Type B pancreatic cell (in vitro differentiated cells): ENCODE results near the gene BCL2L1. TPM values are rescaled to one million over a fixed set of nuclear protein-coding genes. Genes with fewer than 3 reads are reported as not detected.

Experiments used
- DNase-seq: peaks from one replicate; pipeline ENCODE4 v3.0.0; 2021; ENCODE audit warnings: mixed read lengths; ENCODE audit not compliant: unreplicated experiment; ENCODE audit errors: extremely low spot score
- H3K27ac Mint-ChIP-seq: 2 replicates; pipeline ENCODE4 v1.8.0; 2021; ENCODE audit warnings: mild to moderate bottlenecking, mixed read lengths
- H3K27me3 Mint-ChIP-seq: 2 replicates; pipeline ENCODE4 v1.8.0; 2021; ENCODE audit warnings: mixed read lengths
- H3K36me3 Mint-ChIP-seq: 2 replicates; pipeline ENCODE4 v1.8.0; 2021; ENCODE audit warnings: mixed read lengths
- H3K4me1 Mint-ChIP-seq: one replicate; pipeline ENCODE4 v1.8.0; 2021; ENCODE audit warnings: mixed read lengths; ENCODE audit not compliant: unreplicated experiment
- H3K4me3 Mint-ChIP-seq: 2 replicates; pipeline ENCODE4 v1.8.0; 2021; ENCODE audit warnings: mild to moderate bottlenecking, mixed read lengths
- H3K9me3 Mint-ChIP-seq: 2 replicates; pipeline ENCODE4 v1.8.0; 2021; ENCODE audit warnings: mixed read lengths
- CTCF ChIP-seq: fragments of 200-600 bp; sonication (generic); conservative IDR thresholded peaks from 2 replicates; pipeline ENCODE4 v1.5.0; 2021; ENCODE audit warnings: antibody characterized with exemption, mild to moderate bottlenecking
- total RNA-seq: library from RNA; stranded (reverse); gene quantifications from 2 replicates; pipeline ENCODE4 v1.2.1, GENCODE V29; 2021; ENCODE audit warnings: low replicate concordance

The BCL2L1 gene
- total RNA-seq, 1 donor from 2014 or later = 142 TPM

DNA sequence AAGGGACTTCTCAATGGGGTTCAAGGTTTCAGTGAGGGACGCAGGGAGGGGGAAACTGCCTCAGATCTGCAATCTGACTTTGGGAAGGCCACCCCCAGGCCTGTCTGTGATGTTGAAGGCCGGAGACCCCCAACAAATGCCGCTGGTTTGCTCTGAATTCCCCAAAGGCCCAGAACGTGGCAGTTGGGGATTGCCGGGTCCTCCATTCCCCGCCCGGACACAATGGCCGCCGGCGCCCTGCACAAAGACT is 326 bp upstream of the BCL2L1 start:
- Mint-ChIP-seq H3K36me3 (peaks cover 36% of the 10 kb centered on the region), H3K4me1 (peaks cover 52% of the 10 kb centered on the region), H3K27me3 (no peaks in the 10 kb centered on the region), H3K27ac (peak overlapping the region; percentile 99), H3K9me3 (no peaks in the 10 kb centered on the region), H3K4me3 (peak overlapping the region; percentile 92)
- no peak for DNase-seq
- peak; percentile 63 for TF ChIP-seq CTCF

- Mint-ChIP-seq H3K27me3 (no peaks in the 10 kb centered on the region), H3K9me3 (no peaks in the 10 kb centered on the region), H3K36me3 (peaks cover 47% of the 10 kb centered on the region), H3K4me3 (peak overlapping the region; percentile 92), H3K27ac (peak overlapping the region; percentile 99), H3K4me1 (peaks cover 58% of the 10 kb centered on the region)
- DNase-seq = no peak
- no peak for TF ChIP-seq CTCF
These were observed 1.0 kb downstream of the BCL2L1 start for GRCh38 chr20:31721408-31722256.

- H3K36me3 Mint-ChIP-seq = peaks cover 56% of the 10 kb centered on the region
- no peak for TF ChIP-seq CTCF
- peak overlapping the region; percentile 92 for H3K4me3 Mint-ChIP-seq
- H3K9me3 Mint-ChIP-seq = no peaks in the 10 kb centered on the region
- H3K27me3 Mint-ChIP-seq = no peaks in the 10 kb centered on the region
- DNase-seq = no peak
- peaks cover 65% of the 10 kb centered on the region for H3K4me1 Mint-ChIP-seq
- peak overlapping the region; percentile 99 for H3K27ac Mint-ChIP-seq
These were observed 1.9 kb downstream of the BCL2L1 start for GRCh38 chr20:31720486-31721407.

GRCh38 chr20:31719644-31720485 is 2.8 kb downstream of the BCL2L1 start:
- no peak for TF ChIP-seq CTCF
- DNase-seq = no peak
- Mint-ChIP-seq H3K4me3 (peak overlapping the region; percentile 92), H3K27ac (peak overlapping the region; percentile 99), H3K4me1 (peaks cover 69% of the 10 kb centered on the region), H3K9me3 (no peaks in the 10 kb centered on the region), H3K36me3 (peaks cover 62% of the 10 kb centered on the region), H3K27me3 (no peaks in the 10 kb centered on the region)

GRCh38 chr20:31718952-31719643 is 3.6 kb downstream of the BCL2L1 start:
- H3K27me3 Mint-ChIP-seq = no peaks in the 10 kb centered on the region
- peak overlapping the region; percentile 92 for H3K4me3 Mint-ChIP-seq
- peaks cover 67% of the 10 kb centered on the region for H3K36me3 Mint-ChIP-seq
- DNase-seq = no peak
- H3K27ac Mint-ChIP-seq = peak overlapping the region; percentile 99
- peaks cover 73% of the 10 kb centered on the region for H3K4me1 Mint-ChIP-seq
- no peaks in the 10 kb centered on the region for H3K9me3 Mint-ChIP-seq
- TF ChIP-seq CTCF = no peak
